NCI-H2081 (cell line): Measurements from ENCODE around the gene NBPF14.
"Not testable (repeated sequence)": the region's sequence is repeated elsewhere in the genome, so short reads cannot be mapped to it uniquely, and the experiment has no call there.

Source experiments
- DNase-seq, 2 experiments: peaks; one replicate each; lab custom pipeline; 2025; lab: John Stamatoyannopoulos, UW

NBPF14 gene, protein sequence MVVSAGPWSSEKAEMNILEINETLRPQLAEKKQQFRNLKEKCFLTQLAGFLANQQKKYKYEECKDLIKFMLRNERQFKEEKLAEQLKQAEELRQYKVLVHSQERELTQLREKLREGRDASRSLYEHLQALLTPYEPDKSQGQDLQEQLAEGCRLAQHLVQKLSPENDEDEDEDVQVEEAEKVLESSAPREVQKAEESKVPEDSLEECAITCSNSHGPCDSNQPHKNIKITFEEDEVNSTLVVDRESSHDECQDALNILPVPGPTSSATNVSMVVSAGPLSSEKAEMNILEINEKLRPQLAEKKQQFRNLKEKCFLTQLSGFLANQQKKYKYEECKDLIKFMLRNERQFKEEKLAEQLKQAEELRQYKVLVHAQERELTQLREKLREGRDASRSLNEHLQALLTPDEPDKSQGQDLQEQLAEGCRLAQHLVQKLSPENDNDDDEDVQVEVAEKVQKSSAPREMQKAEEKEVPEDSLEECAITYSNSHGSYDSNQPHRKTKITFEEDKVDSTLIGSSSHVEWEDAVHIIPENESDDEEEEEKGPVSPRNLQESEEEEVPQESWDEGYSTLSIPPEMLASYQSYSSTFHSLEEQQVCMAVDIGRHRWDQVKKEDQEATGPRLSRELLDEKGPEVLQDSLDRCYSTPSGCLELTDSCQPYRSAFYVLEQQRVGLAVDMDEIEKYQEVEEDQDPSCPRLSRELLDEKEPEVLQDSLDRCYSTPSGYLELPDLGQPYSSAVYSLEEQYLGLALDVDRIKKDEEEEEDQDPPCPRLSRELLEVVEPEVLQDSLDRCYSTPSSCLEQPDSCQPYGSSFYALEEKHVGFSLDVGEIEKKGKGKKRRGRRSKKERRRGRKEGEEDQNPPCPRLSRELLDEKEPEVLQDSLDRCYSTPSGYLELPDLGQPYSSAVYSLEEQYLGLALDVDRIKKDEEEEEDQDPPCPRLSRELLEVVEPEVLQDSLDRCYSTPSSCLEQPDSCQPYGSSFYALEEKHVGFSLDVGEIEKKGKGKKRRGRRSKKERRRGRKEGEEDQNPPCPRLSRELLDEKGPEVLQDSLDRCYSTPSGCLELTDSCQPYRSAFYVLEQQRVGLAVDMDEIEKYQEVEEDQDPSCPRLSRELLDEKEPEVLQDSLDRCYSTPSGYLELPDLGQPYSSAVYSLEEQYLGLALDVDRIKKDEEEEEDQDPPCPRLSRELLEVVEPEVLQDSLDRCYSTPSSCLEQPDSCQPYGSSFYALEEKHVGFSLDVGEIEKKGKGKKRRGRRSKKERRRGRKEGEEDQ (N-terminal part only)

GRCh38 chr1:148595911-148596310 is at the start of gene NBPF14:
TSS of gene NBPF14 (minus strand) at chr1:148596011. CDS start at chr1:148595717, 294 bp downstream.
- DNase-seq: not testable (repeated sequence)

GRCh38 chr1:148625451-148625850 is 29.6 kb upstream of the NBPF14 start:
- not testable (repeated sequence) for DNase-seq

DNA sequence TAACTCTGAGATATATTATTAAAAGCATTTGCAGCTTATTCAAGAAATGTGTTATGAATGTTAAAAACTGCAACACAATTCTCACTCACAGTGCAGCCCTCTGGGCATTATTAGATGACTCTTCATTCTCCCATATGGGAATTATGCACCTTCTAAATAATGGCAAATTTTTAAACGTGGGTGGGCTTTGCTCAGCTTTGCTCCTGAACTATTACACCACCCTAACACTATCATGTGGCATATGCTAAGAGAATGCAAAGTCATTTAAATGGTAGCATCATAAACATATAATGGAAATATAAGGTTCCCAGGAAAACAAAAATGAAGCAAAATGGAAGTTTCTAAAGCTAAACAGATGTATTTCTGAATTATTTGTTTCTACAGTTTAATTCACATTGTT is 22.4 kb upstream of the NBPF14 start:
- not testable (repeated sequence) for DNase-seq

- not testable (repeated sequence) for DNase-seq
Measured at GRCh38 chr1:148605266-148605665, 9.5 kb upstream of the NBPF14 start.

DNA sequence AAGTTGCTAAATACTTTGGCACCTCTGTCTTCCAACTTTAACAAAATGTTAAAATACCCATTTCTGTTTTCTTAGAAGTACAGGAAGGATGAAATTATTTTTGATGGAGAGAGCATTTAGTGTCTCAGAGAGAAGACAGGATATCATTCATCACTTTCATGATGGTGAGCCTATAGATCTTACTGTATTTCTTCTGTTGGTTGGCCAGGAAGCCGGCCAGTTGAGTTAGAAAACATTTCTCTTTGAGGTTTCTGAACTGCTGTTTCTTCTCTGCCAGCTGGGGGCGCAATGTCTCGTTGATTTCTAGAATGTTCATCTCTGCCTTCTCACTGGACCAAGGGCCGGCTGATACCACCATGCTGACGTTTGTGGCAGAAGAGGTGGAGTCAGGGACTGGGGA is 451 bp downstream of the NBPF14 start:
- DNase-seq: not testable (repeated sequence)

DNA sequence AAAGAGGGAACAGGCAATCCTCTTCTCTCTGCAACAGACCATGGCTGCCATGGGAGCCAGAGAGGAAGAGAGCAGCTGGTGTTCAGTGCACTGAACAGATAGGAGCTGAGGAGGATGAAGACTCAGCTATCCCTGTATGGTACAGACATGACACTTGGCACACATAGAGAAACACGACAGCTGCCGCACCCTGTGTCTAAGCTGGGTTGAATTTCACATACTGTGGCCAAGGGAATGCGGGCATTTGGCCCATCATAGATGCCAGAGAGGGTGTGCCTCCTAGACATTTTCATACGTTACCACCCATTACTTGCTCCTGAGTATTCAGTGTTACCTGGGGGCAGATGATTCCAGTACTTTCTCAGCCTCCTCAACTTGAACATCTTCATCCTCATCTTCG is 4.7 kb downstream of the NBPF14 start:
- not testable (repeated sequence) for DNase-seq

GRCh38 chr1:148532158-148532557 is 63.7 kb downstream of the NBPF14 start:
- DNase-seq: not testable (repeated sequence)

DNA sequence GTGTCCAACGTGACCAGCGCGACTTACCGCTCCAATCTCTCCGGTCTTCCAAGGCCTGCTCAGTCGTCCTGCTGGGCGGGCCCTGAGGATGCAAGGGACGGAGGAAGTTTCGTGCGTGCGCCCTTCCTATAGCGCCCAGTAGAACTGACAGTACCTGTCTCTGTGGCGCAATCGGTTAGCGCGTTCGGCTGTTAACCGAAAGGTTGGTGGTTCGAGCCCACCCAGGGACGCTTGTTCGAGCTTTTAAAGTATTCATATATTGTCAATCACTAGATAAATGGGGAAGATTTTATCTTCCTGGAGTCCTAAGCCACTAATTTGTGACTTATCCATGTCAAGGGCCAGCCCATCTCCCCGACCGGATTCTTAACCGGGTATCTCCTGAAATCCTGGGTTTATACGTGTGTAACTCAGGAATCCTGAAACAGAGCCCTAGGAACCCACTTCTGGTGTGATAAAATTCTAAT is 66.7 kb downstream of the NBPF14 start:
- DNase-seq: peak; percentile 62 to 72

DNA sequence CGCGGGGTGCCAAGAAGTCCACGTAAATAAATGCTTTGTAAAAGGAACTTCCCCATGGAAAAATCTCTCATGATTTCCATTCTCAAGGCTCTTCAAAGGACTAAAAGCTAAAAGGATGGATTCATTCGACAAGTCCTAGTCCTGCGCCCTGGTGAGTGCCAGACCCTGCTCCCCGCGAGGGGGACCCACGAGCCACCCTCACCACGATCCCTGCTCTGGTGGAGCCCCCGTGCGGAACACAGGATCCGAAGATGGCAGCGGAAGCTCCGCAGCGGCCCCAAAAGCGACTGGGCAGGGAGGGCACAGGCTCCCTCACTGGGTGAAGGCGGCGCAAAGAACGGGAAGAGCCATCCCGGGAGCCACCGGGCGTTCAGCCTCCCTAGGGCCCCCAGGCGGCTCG is 67.2 kb downstream of the NBPF14 start:
- not testable (repeated sequence) for DNase-seq

DNA sequence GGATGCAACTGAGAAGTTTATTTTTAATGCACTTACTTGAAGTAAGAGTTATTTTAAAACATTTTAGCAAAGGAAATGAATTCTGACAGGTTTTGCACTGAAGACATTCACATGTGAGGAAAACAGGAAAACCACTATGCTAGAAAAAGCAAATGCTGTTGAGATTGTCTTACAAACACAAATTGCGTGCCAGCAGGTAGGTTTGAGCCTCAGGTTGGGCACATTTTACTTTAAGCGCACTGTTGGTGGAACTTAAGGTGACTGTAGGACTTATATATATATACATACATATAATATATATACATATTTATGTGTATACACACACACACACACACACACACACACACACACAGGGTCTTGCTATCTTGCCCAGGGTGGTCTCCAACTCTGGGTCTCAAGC is 69.2 kb downstream of the NBPF14 start:
- not testable (repeated sequence) for DNase-seq

DNA sequence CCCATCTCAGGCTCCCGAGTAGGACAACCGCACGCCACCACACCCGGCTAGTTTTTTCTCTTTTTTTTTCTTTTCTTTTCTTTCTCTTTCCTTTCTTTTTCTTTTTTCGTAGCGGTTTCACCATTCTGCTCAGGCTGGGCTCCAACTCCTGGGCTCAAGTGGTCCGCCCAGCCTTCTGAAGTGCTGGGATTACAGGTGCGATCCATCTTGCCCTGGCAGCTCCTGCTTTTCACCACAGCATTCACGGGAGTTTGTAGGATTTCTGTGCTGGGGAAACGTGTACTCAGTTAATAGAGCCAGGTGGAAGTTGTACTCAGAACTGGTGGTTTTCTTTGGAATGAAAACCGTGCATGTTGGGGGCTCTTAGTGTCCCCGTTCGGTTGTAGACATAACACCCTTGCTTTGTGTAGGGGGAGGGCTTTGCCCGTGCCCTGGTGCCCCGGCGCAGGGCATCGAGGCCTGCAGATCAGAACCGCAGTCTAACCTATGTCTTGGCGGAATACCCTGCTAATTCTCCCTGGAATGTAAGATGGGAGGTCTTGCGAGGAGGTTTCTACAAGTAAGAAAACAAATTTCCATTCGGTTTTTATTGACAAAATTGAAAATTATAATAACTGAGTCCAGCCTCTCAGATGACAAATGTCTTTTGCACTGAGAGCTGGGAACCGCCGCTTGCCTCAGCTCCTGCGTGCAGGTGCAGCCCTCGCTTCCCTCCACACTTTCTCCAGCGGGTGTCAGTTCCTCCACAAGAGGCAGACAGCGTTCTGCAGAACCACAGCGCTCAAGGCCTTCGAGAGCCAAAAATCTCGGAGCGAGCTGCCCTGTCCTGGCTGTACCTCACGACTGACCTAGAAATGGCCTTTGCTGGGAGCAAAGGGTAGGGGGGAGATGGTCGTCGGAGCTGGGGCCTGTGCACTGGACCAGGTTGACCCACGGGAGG is 72.3 kb downstream of the NBPF14 start:
- not testable (repeated sequence) for DNase-seq

GRCh38 chr1:148522561-148523204 is 73.1 kb downstream of the NBPF14 start:
- peak; percentile 97 to 99 for DNase-seq

- DNase-seq: peak; percentile 89 to 96
Measured at GRCh38 chr1:148522072-148522471, 73.7 kb downstream of the NBPF14 start.

- not testable (repeated sequence) for DNase-seq
Measured at GRCh38 chr1:148514310-148514709, 81.5 kb downstream of the NBPF14 start.

DNA sequence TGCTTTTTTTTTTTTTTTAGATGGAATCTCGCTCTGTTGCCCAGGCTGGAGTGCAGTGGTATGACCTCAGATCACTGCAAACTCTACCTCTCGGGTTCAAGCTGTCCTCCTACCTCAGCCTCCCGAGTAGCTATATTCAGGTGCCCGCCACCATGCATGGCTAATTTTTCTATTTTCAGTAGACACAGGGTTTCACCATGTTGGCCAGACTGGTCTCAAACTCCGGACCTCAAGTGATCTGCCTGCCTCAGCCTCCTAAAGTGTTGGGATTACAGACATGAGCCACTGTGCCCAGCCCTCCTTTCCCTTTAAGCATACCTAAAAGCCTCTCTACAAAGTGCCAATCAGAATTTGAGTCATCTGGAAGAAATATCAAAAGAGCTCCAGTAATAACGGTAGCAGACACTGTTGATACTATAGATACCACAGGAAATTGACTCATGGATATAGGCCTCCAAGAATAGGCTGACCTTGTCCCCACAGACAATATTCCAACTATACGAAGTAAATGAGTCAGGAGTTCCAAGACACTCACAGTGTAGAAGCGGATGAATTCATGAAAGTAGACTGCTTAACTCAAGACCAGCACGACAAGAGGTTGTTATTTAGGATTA is 83.1 kb downstream of the NBPF14 start:
- not testable (repeated sequence) for DNase-seq

DNA sequence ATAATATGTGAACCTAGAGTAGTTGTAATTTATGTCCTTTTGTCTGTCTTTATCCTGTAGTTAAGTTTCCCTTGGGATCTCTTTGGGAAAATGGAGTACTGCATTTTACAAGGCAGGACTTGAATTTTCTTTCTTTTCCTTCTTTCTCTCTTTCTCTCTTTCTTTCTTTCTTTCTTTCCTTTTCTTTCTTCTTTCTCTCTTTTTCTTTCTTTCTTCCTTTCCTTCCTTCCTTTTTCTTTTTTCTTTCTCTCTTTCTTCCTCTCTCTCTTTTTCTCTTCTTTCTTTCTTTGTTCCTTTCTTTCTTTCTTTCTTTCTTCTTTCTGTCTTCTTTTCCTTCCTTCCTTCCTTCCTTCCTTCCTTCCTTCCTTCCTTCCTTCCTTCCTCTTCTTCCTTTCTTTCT is 101.9 kb downstream of the NBPF14 start:
- DNase-seq: not testable (repeated sequence)

DNA sequence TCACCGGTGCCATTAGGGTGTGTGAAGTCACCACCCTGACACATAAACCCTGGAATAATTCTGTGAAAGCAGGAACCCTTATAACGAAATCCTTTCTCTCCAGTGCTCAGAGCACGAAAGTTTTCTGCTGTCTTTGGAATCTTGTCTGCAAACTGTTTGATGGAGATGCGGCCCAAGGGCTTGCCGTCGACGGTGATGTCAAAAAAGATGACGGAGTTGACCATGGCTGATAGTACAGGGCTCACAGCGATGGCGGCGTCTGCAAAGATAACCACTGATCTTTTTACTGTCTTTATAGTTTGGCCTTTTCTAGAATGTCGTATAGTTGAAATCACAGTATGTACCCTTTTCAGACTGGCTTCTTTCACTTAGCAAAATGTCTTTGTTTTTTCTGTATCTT is 112.8 kb downstream of the NBPF14 start, which contains the start of gene PPIAL4G:
Gene PPIAL4G, minus strand, starts transcription at position 274 of the 400 bp plus-strand sequence. Its CDS starts 50 bp downstream, at position 224.
- DNase-seq: not testable (repeated sequence)
